ENCODE results near the gene TTC6. TPM values are rescaled to one million over a fixed set of nuclear protein-coding genes. Genes with fewer than 3 reads are reported as not detected.
A peak's percentile ranks its signal among the peaks of the same experiment; 100 is the strongest.

TTC6 gene
- total RNA-seq, 1 experiment from 2014 or later, result 5.2 TPM

DNA sequence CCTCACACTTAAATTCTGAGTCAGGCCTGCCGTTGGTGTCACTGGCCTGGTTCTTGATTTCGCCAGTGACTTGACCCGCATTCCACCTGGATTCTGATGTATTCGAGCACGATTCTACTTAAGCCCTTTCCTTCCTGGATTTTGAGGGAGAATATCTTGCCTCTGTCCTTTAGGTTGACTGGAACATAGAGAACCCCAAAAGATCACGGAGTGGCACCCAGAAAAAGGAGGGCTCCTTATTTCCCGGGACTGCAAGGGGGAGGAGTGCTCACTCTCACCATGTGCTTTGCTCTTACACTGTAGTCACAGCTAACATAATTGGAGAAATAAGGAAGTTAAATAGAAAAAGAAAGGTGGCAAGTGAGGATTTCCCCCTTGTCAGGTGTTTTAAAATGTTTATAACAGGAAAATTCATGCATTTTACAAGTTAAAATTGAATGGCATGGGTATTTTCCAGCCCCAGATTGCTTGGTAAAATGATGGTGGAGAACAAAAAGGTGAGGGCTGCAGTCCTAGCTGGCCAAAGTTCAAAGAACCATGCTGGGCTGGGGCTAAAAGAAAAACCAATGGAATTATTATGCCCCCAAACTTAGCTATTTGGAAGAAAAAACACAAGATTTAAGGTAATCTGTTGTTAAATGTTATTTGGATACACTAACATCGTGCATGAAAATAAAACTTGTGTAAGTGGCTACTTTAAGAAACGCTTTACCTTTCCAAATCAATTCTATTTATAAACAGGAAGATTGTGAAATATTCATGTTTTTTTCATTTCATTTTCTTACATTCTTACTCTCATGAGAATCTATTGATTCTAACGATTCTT, 9.2 kb upstream of the TTC6 start:
- no TSS peak for BruUV-seq (replicated peaks)
- peak overlapping the region; percentile 94; the same call in 1 of the 2 replicates for H3K4me3 ChIP-seq
- no peaks in the 10 kb centered on the region for H3K9me2 ChIP-seq (ENCODE audit: insufficient read depth)
- peaks cover 66% of the 10 kb centered on the region for H3K79me2 ChIP-seq (ENCODE audit: low read depth)
- intact Hi-C loops (cut with micrococcal nuclease; ENCODE audit: unreplicated experiment), result no loop called here
- peaks cover 37% of the 10 kb centered on the region for H3K4me1 ChIP-seq (replicated peaks; ENCODE audit: insufficient read depth)
- H3K36me3 ChIP-seq (ENCODE audit: low read depth), result peaks cover 18% of the 10 kb centered on the region; the same call in 1 of the 2 replicates
- no peak for DNase-seq
- H3K4me2 ChIP-seq, result peak overlapping the region; percentile 96
- ChIA-PET CTCF (no interaction called here), POLR2A (ENCODE audit: unreplicated experiment) (interaction anchor here (0.6 kb wide), 1 partner anchor 389 kb away, joined by 4 read pairs; the partner anchor contains the start of gene MIPOL1)
- peaks cover 15% of the 10 kb centered on the region; the same call in 1 of the 2 replicates for H3F3A ChIP-seq (ENCODE audit: insufficient read depth, low read depth)
- H3K9me3 ChIP-seq (ENCODE audit: insufficient read depth, low read depth), result no peaks in the 10 kb centered on the region
- no peaks in the 10 kb centered on the region for H4K20me1 ChIP-seq (ENCODE audit: insufficient read depth)
- no peak for TF ChIP-seq EZH2 (IDR thresholded peaks at IDR 0.05; ENCODE audit: low read depth)
- TF ChIP-seq, protein P1, sequence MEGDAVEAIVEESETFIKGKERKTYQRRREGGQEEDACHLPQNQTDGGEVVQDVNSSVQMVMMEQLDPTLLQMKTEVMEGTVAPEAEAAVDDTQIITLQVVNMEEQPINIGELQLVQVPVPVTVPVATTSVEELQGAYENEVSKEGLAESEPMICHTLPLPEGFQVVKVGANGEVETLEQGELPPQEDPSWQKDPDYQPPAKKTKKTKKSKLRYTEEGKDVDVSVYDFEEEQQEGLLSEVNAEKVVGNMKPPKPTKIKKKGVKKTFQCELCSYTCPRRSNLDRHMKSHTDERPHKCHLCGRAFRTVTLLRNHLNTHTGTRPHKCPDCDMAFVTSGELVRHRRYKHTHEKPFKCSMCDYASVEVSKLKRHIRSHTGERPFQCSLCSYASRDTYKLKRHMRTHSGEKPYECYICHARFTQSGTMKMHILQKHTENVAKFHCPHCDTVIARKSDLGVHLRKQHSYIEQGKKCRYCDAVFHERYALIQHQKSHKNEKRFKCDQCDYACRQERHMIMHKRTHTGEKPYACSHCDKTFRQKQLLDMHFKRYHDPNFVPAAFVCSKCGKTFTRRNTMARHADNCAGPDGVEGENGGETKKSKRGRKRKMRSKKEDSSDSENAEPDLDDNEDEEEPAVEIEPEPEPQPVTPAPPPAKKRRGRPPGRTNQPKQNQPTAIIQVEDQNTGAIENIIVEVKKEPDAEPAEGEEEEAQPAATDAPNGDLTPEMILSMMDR (conservative IDR thresholded peaks at IDR 0.05), result no peak
- peak overlapping the region; percentile 99 for H3K27ac ChIP-seq
- no peaks in the 10 kb centered on the region for H3K27me3 ChIP-seq (ENCODE audit: insufficient read depth, low read depth)
- H2AFZ ChIP-seq, result peak overlapping the region; percentile 60; the same call in 1 of the 2 replicates

DNA sequence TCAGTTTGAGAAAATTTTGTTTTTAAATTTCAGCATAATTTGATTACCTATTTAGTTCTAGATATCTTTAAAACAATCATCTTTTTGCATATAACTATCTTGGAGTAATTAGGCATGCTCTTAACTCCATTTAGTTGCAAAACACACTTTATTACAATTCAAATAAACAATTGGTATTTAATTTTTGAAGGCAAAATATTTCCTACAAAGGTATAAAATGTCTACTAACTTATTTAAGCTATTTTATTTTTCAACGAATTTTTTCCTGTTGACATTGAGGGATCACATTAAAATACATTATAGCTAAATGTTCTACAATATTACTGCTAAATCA, 8.7 kb upstream of the TTC6 start:
- H3K4me2 ChIP-seq, result peak overlapping the region; percentile 96
- BruUV-seq (replicated peaks), result no TSS peak
- peaks cover 21% of the 10 kb centered on the region; the same call in 1 of the 2 replicates for H3K36me3 ChIP-seq (ENCODE audit: low read depth)
- no peaks in the 10 kb centered on the region for H3K9me3 ChIP-seq (ENCODE audit: insufficient read depth, low read depth)
- no peaks in the 10 kb centered on the region for H3K27me3 ChIP-seq (ENCODE audit: insufficient read depth, low read depth)
- peaks cover 31% of the 10 kb centered on the region for H3K4me1 ChIP-seq (replicated peaks; ENCODE audit: insufficient read depth)
- CTCF ChIA-PET, result no interaction called here
- no peak for DNase-seq
- peak overlapping the region; percentile 94; the same call in 1 of the 2 replicates for H3K4me3 ChIP-seq
- H3F3A ChIP-seq (ENCODE audit: insufficient read depth, low read depth), result peaks cover 10% of the 10 kb centered on the region; the same call in 1 of the 2 replicates
- peak overlapping the region; percentile 99 for H3K27ac ChIP-seq
- no peak for TF ChIP-seq EZH2 (IDR thresholded peaks at IDR 0.05; ENCODE audit: low read depth)
- TF ChIP-seq, protein P1 (conservative IDR thresholded peaks at IDR 0.05), result no peak
- 0 out of 2 replicates have a peak overlapping the region, but pooled peaks have one; percentile 60 for H2AFZ ChIP-seq
- POLR2A ChIA-PET (ENCODE audit: unreplicated experiment), result interaction anchor here (0.6 kb wide), 1 partner anchor 389 kb away, joined by 4 read pairs; the partner anchor contains the start of gene MIPOL1
- H3K9me2 ChIP-seq (ENCODE audit: insufficient read depth), result no peaks in the 10 kb centered on the region
- H4K20me1 ChIP-seq (ENCODE audit: insufficient read depth), result no peaks in the 10 kb centered on the region
- H3K79me2 ChIP-seq (ENCODE audit: low read depth), result peaks cover 70% of the 10 kb centered on the region
- intact Hi-C loops (cut with micrococcal nuclease; ENCODE audit: unreplicated experiment), result no loop called here

GRCh38 chr14:37587131-37587803, 8.2 kb upstream of the TTC6 start:
- H3K79me2 ChIP-seq (ENCODE audit: low read depth), result peaks cover 72% of the 10 kb centered on the region
- no peaks in the 10 kb centered on the region for H3K9me2 ChIP-seq (ENCODE audit: insufficient read depth)
- peaks cover 10% of the 10 kb centered on the region; the same call in 1 of the 2 replicates for H3F3A ChIP-seq (ENCODE audit: insufficient read depth, low read depth)
- peak overlapping the region; percentile 94 for H3K4me3 ChIP-seq
- TF ChIP-seq EZH2 (IDR thresholded peaks at IDR 0.05; ENCODE audit: low read depth), result no peak
- TF ChIP-seq, protein P1 (conservative IDR thresholded peaks at IDR 0.05), result no peak
- no peaks in the 10 kb centered on the region for H3K9me3 ChIP-seq (ENCODE audit: insufficient read depth, low read depth)
- H3K4me1 ChIP-seq (replicated peaks; ENCODE audit: insufficient read depth), result peaks cover 26% of the 10 kb centered on the region
- POLR2A ChIA-PET (ENCODE audit: unreplicated experiment), result interaction anchor here (0.6 kb wide), 1 partner anchor 390 kb away, joined by 4 read pairs; the partner anchor contains the start of gene MIPOL1
- peak overlapping the region; percentile 70 for H2AFZ ChIP-seq
- H3K4me2 ChIP-seq, result peak overlapping the region; percentile 96
- H3K27me3 ChIP-seq (ENCODE audit: insufficient read depth, low read depth), result no peaks in the 10 kb centered on the region
- DNase-seq, result no peak
- BruUV-seq (replicated peaks), result no TSS peak
- H3K36me3 ChIP-seq (ENCODE audit: low read depth), result peaks cover 21% of the 10 kb centered on the region; the same call in 1 of the 2 replicates
- peak overlapping the region; percentile 99 for H3K27ac ChIP-seq
- CTCF ChIA-PET, result interaction anchor here (0.5 to 0.7 kb wide), 2 partner anchors 247 to 431 kb away, joined by 4 read pairs; no protein-coding TSS in a partner anchor
- intact Hi-C loops (cut with micrococcal nuclease; ENCODE audit: unreplicated experiment), result no loop called here
- no peaks in the 10 kb centered on the region for H4K20me1 ChIP-seq (ENCODE audit: insufficient read depth)

Data from PC-9 (cell line).